Gastroesophageal sphincter (tissue), 3 donors: ENCODE results near the gene CARD6.

Source experiments
- POLR2A ChIP-seq, 2 donors: fragments of 450-650 bp; IDR thresholded peaks; one replicate each; pipeline ENCODE4 v1.6.1; 2017; ENCODE audit warnings: antibody characterized with exemption in 2 of 2, mild to moderate bottlenecking in 2 of 2, moderate library complexity in 1 of 2
- TF ChIP-seq, protein P1 (sequence below), 4 experiments: fragments of 200-600 bp in 2 of 4; fragments of 450-650 bp in 2 of 4; sonication (generic) in 1 of 4; IDR thresholded peaks; one replicate each; pipeline ENCODE4 v1.5.1; 2017 to 2019; ENCODE audit warnings: antibody characterized with exemption in 4 of 4, mild to moderate bottlenecking in 2 of 4, moderate library complexity in 2 of 4

DNA sequence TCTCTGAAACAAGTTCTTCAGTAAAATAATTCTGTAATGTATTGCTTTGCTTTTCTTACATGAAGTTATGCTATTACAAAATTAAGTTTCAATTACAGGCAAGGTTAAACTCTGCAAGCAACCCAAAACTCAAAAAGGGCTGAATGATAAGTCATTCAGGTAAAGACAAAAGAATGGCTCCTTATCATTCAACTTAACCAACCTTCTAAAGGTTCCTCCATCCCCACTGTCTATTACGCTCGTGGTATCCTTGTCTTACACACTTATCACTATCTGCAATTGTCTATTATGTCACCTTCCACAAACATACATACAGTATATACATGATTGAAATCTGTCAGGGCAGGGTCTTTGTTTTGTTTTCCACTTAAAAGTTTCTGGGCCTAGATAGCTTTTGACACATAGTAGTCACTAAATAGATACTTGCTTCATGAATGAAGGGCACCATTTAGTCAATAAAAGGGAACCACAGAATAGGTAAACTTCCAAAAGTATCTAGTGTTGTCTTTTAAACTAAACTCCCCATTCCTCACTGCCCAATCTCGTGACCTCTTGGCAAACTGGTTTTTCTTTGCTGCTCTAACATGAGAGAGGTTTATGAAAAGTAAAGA, 13.0 kb upstream of the CARD6 start:
- TF ChIP-seq, protein P1, sequence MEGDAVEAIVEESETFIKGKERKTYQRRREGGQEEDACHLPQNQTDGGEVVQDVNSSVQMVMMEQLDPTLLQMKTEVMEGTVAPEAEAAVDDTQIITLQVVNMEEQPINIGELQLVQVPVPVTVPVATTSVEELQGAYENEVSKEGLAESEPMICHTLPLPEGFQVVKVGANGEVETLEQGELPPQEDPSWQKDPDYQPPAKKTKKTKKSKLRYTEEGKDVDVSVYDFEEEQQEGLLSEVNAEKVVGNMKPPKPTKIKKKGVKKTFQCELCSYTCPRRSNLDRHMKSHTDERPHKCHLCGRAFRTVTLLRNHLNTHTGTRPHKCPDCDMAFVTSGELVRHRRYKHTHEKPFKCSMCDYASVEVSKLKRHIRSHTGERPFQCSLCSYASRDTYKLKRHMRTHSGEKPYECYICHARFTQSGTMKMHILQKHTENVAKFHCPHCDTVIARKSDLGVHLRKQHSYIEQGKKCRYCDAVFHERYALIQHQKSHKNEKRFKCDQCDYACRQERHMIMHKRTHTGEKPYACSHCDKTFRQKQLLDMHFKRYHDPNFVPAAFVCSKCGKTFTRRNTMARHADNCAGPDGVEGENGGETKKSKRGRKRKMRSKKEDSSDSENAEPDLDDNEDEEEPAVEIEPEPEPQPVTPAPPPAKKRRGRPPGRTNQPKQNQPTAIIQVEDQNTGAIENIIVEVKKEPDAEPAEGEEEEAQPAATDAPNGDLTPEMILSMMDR (IDR thresholded peaks at IDR 0.05) = no peak
- TF ChIP-seq POLR2A (IDR thresholded peaks at IDR 0.05) = no peak
